Mononuclear cell (primary cell): ENCODE results near the gene KCNK3. TPM values are rescaled to one million over a fixed set of nuclear protein-coding genes. Genes with fewer than 3 reads are reported as not detected.

ENCODE experiments used
- H3K27me3 ChIP-seq: 2 replicates; pipeline ENCODE4 v1.6.0; 2011; ENCODE audit warnings: low read length, control low read depth; ENCODE audit not compliant: insufficient read depth
- H3K4me1 ChIP-seq: 2 replicates; pipeline ENCODE4 v1.5.1; 2011; ENCODE audit warnings: mild to moderate bottlenecking, low read length, control low read depth; ENCODE audit not compliant: insufficient read depth
- H3K4me3 ChIP-seq: 2 replicates; pipeline ENCODE4 v1.5.1; 2011; ENCODE audit warnings: mild to moderate bottlenecking, low read length, moderate library complexity
- H3K9me3 ChIP-seq: 2 replicates; pipeline ENCODE4 v1.5.1; 2011; ENCODE audit warnings: low read depth, mild to moderate bottlenecking, control low read depth, low read length
- total RNA-seq: library from RNA; depleted of rRNA; stranded (reverse); fragments of >200 nt; gene quantifications from one replicate; pipeline ENCODE4 v1.2.3, GENCODE V29; 2012

The KCNK3 gene
- total RNA-seq, 1 donor = 0.21 TPM

- H3K4me1 ChIP-seq = no peaks in the 10 kb centered on the region
- no peaks in the 10 kb centered on the region for H3K27me3 ChIP-seq
- no peaks in the 10 kb centered on the region for H3K9me3 ChIP-seq
- no peak overlapping the region for H3K4me3 ChIP-seq
These were observed 29.8 kb downstream of the KCNK3 start for GRCh38 chr2:26722328-26722727.

DNA sequence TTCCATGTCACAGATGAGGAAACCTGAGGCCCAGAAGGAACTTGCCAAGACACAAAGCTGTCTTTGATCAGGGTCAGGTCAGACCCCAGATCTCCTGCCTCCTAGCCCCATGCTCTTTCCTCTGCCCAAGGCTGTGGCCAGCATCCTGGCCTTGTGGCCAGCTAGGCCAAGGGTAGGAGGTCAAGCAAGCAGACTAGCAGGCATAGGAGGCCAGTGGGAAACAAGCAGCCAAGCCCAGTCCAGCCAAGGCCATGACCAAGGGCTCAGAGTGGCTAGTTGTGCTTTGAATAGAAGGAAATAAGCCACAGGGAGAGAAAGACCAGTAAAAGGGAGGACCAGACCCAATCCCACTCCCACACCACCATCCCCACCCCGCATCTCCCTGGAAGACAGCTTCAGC, 30.4 kb downstream of the KCNK3 start:
- Histone ChIP-seq H3K9me3 (no peaks in the 10 kb centered on the region), H3K27me3 (no peaks in the 10 kb centered on the region), H3K4me3 (no peak overlapping the region), H3K4me1 (no peaks in the 10 kb centered on the region)

- no peak overlapping the region for H3K4me3 ChIP-seq
- H3K4me1 ChIP-seq = no peaks in the 10 kb centered on the region
- no peaks in the 10 kb centered on the region for H3K9me3 ChIP-seq
- no peaks in the 10 kb centered on the region for H3K27me3 ChIP-seq
These were observed 31.0 kb downstream of the KCNK3 start for GRCh38 chr2:26723475-26723874.

- Histone ChIP-seq H3K4me1 (no peaks in the 10 kb centered on the region), H3K4me3 (no peak overlapping the region), H3K27me3 (no peaks in the 10 kb centered on the region), H3K9me3 (no peaks in the 10 kb centered on the region)
These were observed 31.6 kb downstream of the KCNK3 start for GRCh38 chr2:26723991-26724750.

DNA sequence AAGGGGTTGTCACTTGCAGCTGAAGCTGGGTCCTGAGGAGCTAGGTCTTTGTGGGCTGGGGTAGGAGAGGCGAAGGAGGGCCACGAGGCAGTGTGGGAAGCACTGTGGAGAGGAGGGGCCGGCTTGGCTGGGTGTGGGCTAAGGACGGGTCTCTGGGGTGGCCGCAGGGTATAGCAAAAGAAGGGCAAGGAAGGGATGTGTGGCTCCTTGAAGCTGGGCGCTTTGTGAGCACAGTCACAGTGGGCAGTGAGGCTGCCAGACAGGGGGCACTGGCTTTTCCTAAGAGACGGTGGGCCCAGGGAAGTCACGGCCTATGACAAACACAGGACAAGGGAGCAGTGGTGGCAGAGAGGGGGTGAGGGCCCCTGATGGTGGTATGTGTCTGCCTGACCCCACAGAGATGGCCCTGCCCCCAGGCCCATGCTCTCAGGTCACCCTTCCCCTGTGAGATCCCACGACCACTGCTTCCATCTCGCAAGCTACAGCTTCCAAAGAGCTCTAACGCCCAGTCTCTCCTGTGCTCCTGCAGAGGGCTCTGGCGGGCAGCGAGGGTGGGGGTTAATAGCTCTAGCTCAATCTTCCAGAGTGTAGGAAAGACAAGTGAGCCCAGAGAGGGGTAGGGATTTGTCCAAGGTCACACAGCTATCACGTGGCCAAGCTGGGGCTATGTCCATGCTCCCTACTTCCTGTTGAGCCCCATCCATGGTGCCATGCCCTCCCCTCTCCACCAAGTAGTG, 32.4 kb downstream of the KCNK3 start:
- no peaks in the 10 kb centered on the region for H3K9me3 ChIP-seq
- no peaks in the 10 kb centered on the region for H3K4me1 ChIP-seq
- no peaks in the 10 kb centered on the region for H3K27me3 ChIP-seq
- H3K4me3 ChIP-seq = no peak overlapping the region

DNA sequence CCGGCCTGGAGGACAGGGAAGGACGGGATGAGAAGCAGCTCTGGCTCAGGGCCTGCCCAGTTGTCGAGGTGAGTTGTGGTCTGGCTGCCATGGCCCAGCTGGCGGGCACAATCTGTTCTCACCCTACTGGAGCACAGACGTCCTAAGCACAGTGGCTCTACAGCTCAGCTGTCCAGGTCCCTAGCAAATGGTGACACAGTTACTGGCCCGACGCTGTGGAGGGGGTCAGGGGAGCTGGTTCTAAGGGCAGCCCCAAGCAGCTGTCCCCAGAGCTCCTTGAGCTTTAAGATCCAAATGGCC, 32.9 kb downstream of the KCNK3 start:
- H3K27me3 ChIP-seq = no peaks in the 10 kb centered on the region
- H3K4me3 ChIP-seq = no peak overlapping the region
- H3K4me1 ChIP-seq = no peaks in the 10 kb centered on the region
- no peaks in the 10 kb centered on the region for H3K9me3 ChIP-seq

GRCh38 chr2:26726228-26726627, 33.7 kb downstream of the KCNK3 start:
- Histone ChIP-seq H3K27me3 (no peaks in the 10 kb centered on the region), H3K4me3 (no peak overlapping the region), H3K9me3 (no peaks in the 10 kb centered on the region), H3K4me1 (no peaks in the 10 kb centered on the region)

GRCh38 chr2:26727641-26728561, 35.4 kb downstream of the KCNK3 start:
- Histone ChIP-seq H3K4me3 (no peak overlapping the region), H3K4me1 (no peaks in the 10 kb centered on the region), H3K27me3 (no peaks in the 10 kb centered on the region), H3K9me3 (no peaks in the 10 kb centered on the region)

- H3K4me3 ChIP-seq = no peak overlapping the region
- no peaks in the 10 kb centered on the region for H3K4me1 ChIP-seq
- H3K9me3 ChIP-seq = no peaks in the 10 kb centered on the region
- H3K27me3 ChIP-seq = no peaks in the 10 kb centered on the region
These were observed 36.8 kb downstream of the KCNK3 start for GRCh38 chr2:26729311-26729710.

DNA sequence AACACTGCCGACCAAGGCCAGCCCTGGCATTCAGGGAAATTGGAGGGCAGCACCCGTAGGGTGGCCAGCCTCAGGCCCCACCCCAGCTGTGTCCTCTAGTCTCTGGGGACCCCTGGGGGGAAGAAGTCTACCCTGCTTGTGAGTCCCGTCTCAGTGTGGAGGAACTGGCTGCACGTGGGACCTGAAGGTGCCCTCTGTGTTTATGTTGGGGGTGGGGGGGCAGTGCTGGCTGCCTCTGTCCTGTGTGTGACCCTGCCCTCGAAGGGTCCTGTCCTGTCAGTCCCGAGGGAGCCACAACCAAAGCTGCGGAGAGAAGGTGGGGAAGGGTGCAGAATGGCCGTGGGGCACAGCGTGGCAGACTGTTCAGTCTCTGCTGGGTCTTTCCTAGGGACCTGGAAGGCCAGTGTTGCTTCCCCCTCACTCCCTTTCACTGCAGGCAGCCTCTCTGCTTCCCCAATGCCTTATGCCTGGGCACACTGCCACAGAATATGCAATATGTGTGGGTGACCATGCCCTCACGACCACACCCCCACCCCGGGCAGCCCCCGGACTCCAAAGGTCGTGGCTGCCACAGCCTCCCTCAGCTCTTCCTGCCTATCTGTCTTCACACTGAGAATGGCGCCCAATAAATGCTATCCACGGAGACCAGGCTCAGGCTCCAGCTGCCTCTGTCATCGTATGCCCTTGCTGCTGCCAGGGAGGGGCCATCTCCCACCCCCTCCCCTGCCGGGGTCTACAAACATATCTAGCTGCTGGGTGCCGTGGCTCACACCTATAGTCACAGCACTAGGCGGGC, 38.2 kb downstream of the KCNK3 start:
- no peaks in the 10 kb centered on the region for H3K9me3 ChIP-seq
- H3K4me3 ChIP-seq = no peak overlapping the region
- no peaks in the 10 kb centered on the region for H3K4me1 ChIP-seq
- H3K27me3 ChIP-seq = no peaks in the 10 kb centered on the region

GRCh38 chr2:26731714-26732113, 39.2 kb downstream of the KCNK3 start:
- H3K4me3 ChIP-seq = no peak overlapping the region
- H3K4me1 ChIP-seq = no peaks in the 10 kb centered on the region
- H3K27me3 ChIP-seq = no peaks in the 10 kb centered on the region
- no peaks in the 10 kb centered on the region for H3K9me3 ChIP-seq

- H3K4me1 ChIP-seq = no peaks in the 10 kb centered on the region
- no peak overlapping the region for H3K4me3 ChIP-seq
- no peaks in the 10 kb centered on the region for H3K9me3 ChIP-seq
These were observed 39.9 kb downstream of the KCNK3 start for GRCh38 chr2:26732446-26732845.

DNA sequence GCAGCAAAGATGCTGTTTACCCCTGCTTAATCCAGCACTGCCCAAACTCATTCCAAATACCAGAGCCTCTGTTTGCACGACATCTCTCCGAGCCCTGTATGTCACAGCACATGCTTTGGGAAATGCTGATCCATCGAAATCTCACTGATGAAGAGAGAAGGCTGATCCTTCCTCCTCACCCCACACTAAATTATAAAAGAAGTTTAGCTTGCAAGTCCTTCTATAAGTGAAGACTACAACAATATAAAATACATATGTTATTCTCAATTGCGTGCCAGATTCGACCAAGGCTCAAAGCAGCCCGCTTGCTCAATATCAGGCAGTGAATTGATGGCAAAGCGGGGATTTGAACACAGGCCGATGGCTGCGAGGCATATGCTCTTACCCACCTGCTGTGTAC, 40.9 kb downstream of the KCNK3 start:
- Histone ChIP-seq H3K4me3 (no peak overlapping the region), H3K9me3 (no peaks in the 10 kb centered on the region)

More at GRCh38 chr2:26732446-26732845, 39.9 kb downstream of the KCNK3 start:
- H3K27me3 ChIP-seq = no peaks in the 10 kb centered on the region

GRCh38 chr2:26735097-26735496, 42.6 kb downstream of the KCNK3 start:
- H3K27me3 ChIP-seq = no peaks in the 10 kb centered on the region
- H3K9me3 ChIP-seq = no peaks in the 10 kb centered on the region
- no peaks in the 10 kb centered on the region for H3K4me1 ChIP-seq
- H3K4me3 ChIP-seq = no peak overlapping the region

More for the DNA sequence above, 40.9 kb downstream of the KCNK3 start:
- no peaks in the 10 kb centered on the region for H3K27me3 ChIP-seq
- H3K4me1 ChIP-seq = no peaks in the 10 kb centered on the region
